Adrenal gland (tissue), 5 donors: ENCODE measurements around the gene STPG4.

Experiments
- CTCF ChIP-seq, 6 experiments: fragments of 450-650 bp in 4 of 6; fragments of 200-600 bp in 2 of 6; sonication (generic) in 1 of 6; IDR thresholded peaks; 1 replicate in 5 of 6; 2 replicates in 1 of 6; pipeline versions ENCODE4 v1.5.1 to v1.8.0; 2016 to 2021; ENCODE audit warnings: antibody characterized with exemption in 6 of 6, mild to moderate bottlenecking in 2 of 6, moderate library complexity in 1 of 6
- POLR2A ChIP-seq, 2 donors: fragments of 450-650 bp; IDR thresholded peaks; one replicate each; pipeline ENCODE4 v1.6.1; 2017; ENCODE audit warnings: antibody characterized with exemption in 2 of 2, mild to moderate bottlenecking in 2 of 2, moderate library complexity in 1 of 2
- donor health status: DM: no; HTN: no; CAD: no.

GRCh38 chr2:47076586-47077441 is 78.3 kb downstream of the STPG4 start:
- TF ChIP-seq CTCF (IDR thresholded peaks at IDR 0.05) = no peak
- TF ChIP-seq POLR2A (IDR thresholded peaks at IDR 0.05) = no peak
